Astrocyte (in vitro differentiated cells and primary cell): Measurements from ENCODE around the gene INO80E. TPM values are rescaled to one million over a fixed set of nuclear protein-coding genes. Genes with fewer than 3 reads are reported as not detected.

Experiments
- DNase-seq: peaks from one replicate; pipeline ENCODE4 v3.0.0-alpha.2; 2010; ENCODE audit warnings: low read depth
- FAIRE-seq: peaks from 2 replicates; lab custom pipeline; 2011; peaks lifted over from hg19 to GRCh38; lab: Jason Lieb, UNC
- H2AFZ ChIP-seq: 2 replicates; pipeline ENCODE4 v1.6.0; 2012; ENCODE audit warnings: low read depth, low read length, inconsistent platforms
- H3K27ac ChIP-seq: 2 replicates; pipeline ENCODE4 v1.5.1; 2011; ENCODE audit warnings: low read depth, low read length, inconsistent platforms
- H3K27me3 ChIP-seq: 2 replicates; pipeline ENCODE4 v1.6.0; 2011; ENCODE audit warnings: low read length, inconsistent platforms; ENCODE audit not compliant: insufficient read depth
- H3K36me3 ChIP-seq: 2 replicates; pipeline ENCODE4 v1.5.1; 2011; ENCODE audit warnings: low read length, inconsistent platforms; ENCODE audit not compliant: insufficient read depth
- H3K4me1 ChIP-seq: 2 replicates; pipeline ENCODE4 v1.5.1; 2011; ENCODE audit warnings: low read length, inconsistent platforms; ENCODE audit not compliant: insufficient read depth
- H3K4me2 ChIP-seq: 2 replicates; pipeline ENCODE4 v1.6.0; 2012; ENCODE audit warnings: low read length, inconsistent platforms
- H3K4me3 ChIP-seq: 2 replicates; pipeline ENCODE4 v1.5.1; 2011; ENCODE audit warnings: low read depth, mild to moderate bottlenecking, low read length, inconsistent platforms; ENCODE audit not compliant: insufficient read depth
- H3K79me2 ChIP-seq: 2 replicates; pipeline ENCODE4 v1.6.0; 2012; ENCODE audit warnings: mild to moderate bottlenecking, low read length, inconsistent platforms; ENCODE audit not compliant: insufficient read depth
- H3K9ac ChIP-seq: 2 replicates; pipeline ENCODE4 v1.6.0; 2012; ENCODE audit warnings: mild to moderate bottlenecking, low read length, inconsistent platforms
- H3K9me3 ChIP-seq: 2 replicates; pipeline ENCODE4 v1.5.1; 2012; ENCODE audit warnings: low read depth, mild to moderate bottlenecking, low read length, inconsistent platforms; ENCODE audit not compliant: insufficient read depth
- H4K20me1 ChIP-seq: 2 replicates; pipeline ENCODE4 v1.6.0; 2012; ENCODE audit warnings: low read length, inconsistent platforms; ENCODE audit not compliant: insufficient read depth
- H3K27ac Mint-ChIP-seq: one replicate; pipeline ENCODE4 v1.8.0; 2021; ENCODE audit warnings: mild to moderate bottlenecking, mixed read lengths; ENCODE audit not compliant: unreplicated experiment
- H3K27me3 Mint-ChIP-seq: one replicate; pipeline ENCODE4 v1.8.0; 2021; ENCODE audit warnings: low read depth, mixed read lengths; ENCODE audit not compliant: unreplicated experiment
- H3K36me3 Mint-ChIP-seq: one replicate; pipeline ENCODE4 v1.8.0; 2021; ENCODE audit warnings: low read depth, mixed read lengths; ENCODE audit not compliant: unreplicated experiment
- H3K4me1 Mint-ChIP-seq: one replicate; pipeline ENCODE4 v1.8.0; 2021; ENCODE audit warnings: low read depth, mixed read lengths; ENCODE audit not compliant: unreplicated experiment
- H3K4me3 Mint-ChIP-seq: one replicate; pipeline ENCODE4 v1.8.0; 2021; ENCODE audit warnings: mild to moderate bottlenecking, moderate library complexity, mixed read lengths; ENCODE audit not compliant: unreplicated experiment
- H3K9me3 Mint-ChIP-seq: one replicate; pipeline ENCODE4 v1.8.0; 2021; ENCODE audit warnings: mild to moderate bottlenecking, mixed read lengths; ENCODE audit not compliant: unreplicated experiment
- EZH2 ChIP-seq: IDR thresholded peaks from 2 replicates; pipeline ENCODE4 v1.6.1; 2012; ENCODE audit warnings: mild to moderate bottlenecking, low read length, inconsistent platforms; ENCODE audit not compliant: insufficient read depth
- total RNA-seq: library from RNA; stranded (reverse); gene quantifications from 2 replicates; pipeline ENCODE4 v1.2.1, GENCODE V29; 2021
- TF ChIP-seq, protein P1 (sequence below): IDR thresholded peaks from 2 replicates; pipeline ENCODE4 v1.5.1; 2011; ENCODE audit warnings: low read depth, mild to moderate bottlenecking, inconsistent platforms, low read length, moderate library complexity; ENCODE audit not compliant: insufficient read depth

Gene INO80E
- total RNA-seq, 1 donor from 2014 or later, result 58.5 TPM

DNA sequence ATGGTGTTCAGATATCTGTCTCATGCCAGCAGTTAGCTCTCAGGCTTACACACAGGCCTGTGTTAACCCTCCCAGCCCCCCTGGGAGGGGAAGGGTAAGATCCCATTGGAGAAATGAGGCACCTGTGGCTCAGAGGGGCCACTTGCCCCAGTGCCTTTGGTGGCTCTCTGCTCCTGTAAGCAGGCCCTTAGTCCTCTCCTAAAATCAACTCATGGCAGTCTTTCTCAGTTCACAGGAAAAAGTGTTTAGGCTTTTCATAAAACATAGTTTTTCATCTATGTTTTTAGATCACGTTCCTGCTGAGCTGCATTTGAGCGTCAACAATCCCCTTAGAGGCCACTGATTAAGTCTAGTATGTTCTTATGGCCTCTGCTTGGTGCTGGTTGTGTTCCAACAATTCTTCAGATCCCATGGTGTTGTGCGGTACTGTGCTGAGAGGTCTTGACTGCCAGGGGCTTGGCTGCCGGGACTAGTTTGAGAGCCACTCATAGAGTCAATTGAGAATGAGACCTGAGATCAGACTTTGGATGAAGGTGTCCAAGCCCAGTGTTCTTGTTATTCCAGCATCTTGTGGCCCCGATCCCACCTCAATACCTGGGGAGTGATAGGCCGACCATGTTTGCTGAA is 11.8 kb upstream of the INO80E start:
- Histone ChIP-seq H3K9ac (no peak overlapping the region), H3K9me3 (no peaks in the 10 kb centered on the region), H4K20me1 (peaks cover 61% of the 10 kb centered on the region), H3K4me1 (no peaks in the 10 kb centered on the region), H3K4me3 (no peak overlapping the region), H2AFZ (no peak overlapping the region), H3K79me2 (peaks cover 3% of the 10 kb centered on the region), H3K36me3 (peaks cover 65% of the 10 kb centered on the region), H3K27ac (no peak overlapping the region), H3K4me2 (no peak overlapping the region), H3K27me3 (no peaks in the 10 kb centered on the region)
- no peak overlapping the region for H3K27ac Mint-ChIP-seq
- H3K27me3 Mint-ChIP-seq, result no peaks in the 10 kb centered on the region
- TF ChIP-seq EZH2, result no peak
- TF ChIP-seq, protein P1, sequence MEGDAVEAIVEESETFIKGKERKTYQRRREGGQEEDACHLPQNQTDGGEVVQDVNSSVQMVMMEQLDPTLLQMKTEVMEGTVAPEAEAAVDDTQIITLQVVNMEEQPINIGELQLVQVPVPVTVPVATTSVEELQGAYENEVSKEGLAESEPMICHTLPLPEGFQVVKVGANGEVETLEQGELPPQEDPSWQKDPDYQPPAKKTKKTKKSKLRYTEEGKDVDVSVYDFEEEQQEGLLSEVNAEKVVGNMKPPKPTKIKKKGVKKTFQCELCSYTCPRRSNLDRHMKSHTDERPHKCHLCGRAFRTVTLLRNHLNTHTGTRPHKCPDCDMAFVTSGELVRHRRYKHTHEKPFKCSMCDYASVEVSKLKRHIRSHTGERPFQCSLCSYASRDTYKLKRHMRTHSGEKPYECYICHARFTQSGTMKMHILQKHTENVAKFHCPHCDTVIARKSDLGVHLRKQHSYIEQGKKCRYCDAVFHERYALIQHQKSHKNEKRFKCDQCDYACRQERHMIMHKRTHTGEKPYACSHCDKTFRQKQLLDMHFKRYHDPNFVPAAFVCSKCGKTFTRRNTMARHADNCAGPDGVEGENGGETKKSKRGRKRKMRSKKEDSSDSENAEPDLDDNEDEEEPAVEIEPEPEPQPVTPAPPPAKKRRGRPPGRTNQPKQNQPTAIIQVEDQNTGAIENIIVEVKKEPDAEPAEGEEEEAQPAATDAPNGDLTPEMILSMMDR, result no peak
- DNase-seq, result no peak
- H3K36me3 Mint-ChIP-seq, result peaks cover 20% of the 10 kb centered on the region
- no peaks in the 10 kb centered on the region for H3K9me3 Mint-ChIP-seq
- no peak for FAIRE-seq
- H3K4me1 Mint-ChIP-seq, result no peaks in the 10 kb centered on the region
- H3K4me3 Mint-ChIP-seq, result no peak overlapping the region

DNA sequence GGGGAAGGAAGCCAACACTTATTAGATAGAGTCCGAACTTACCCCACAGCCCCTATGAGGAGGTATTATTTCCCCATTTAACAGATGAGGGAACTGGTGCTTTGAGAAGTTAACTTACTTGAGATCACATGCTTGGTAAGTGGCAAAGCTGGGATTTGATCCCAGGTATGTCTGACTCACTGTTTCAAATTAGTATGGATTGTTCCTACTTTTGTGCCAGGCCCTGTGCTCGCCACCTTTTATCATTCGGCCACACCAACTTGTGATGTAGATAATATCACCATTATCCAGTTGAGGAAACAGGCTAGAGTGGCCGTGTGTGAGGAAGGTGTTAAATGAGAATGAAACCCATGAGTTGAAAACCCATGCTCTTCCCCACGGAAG is 11.3 kb upstream of the INO80E start:
- Histone ChIP-seq H4K20me1 (peaks cover 60% of the 10 kb centered on the region), H3K4me3 (no peak overlapping the region), H3K4me2 (no peak overlapping the region), H3K36me3 (peaks cover 64% of the 10 kb centered on the region), H3K27ac (no peak overlapping the region), H3K27me3 (no peaks in the 10 kb centered on the region), H3K9ac (no peak overlapping the region), H2AFZ (no peak overlapping the region), H3K9me3 (no peaks in the 10 kb centered on the region), H3K4me1 (no peaks in the 10 kb centered on the region), H3K79me2 (peaks cover 3% of the 10 kb centered on the region)
- Mint-ChIP-seq H3K9me3 (no peaks in the 10 kb centered on the region), H3K27ac (no peak overlapping the region), H3K36me3 (peaks cover 17% of the 10 kb centered on the region), H3K27me3 (no peaks in the 10 kb centered on the region), H3K4me1 (no peaks in the 10 kb centered on the region), H3K4me3 (no peak overlapping the region)
- FAIRE-seq (no peak), DNase-seq (no peak)
- no peak for TF ChIP-seq EZH2
- TF ChIP-seq, protein P1, result no peak

DNA sequence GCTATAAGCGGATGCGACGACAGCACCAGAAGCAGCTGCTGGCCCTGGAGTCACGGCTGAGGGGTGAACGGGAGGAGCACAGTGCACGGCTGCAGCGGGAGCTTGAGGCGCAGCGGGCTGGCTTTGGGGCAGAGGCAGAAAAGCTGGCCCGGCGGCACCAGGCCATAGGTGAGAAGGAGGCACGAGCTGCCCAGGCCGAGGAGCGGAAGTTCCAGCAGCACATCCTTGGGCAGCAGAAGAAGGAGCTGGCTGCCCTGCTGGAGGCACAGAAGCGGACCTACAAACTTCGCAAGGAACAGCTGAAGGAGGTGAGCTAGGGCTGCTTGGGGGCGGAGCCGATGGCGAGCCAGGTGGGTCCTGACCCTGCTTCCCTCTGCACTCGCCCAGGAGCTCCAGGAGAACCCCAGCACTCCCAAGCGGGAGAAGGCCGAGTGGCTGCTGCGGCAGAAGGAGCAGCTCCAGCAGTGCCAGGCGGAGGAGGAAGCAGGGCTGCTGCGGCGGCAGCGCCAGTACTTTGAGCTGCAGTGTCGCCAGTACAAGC is 10.7 kb upstream of the INO80E start:
- H3K4me3 ChIP-seq, result no peak overlapping the region
- no peaks in the 10 kb centered on the region for H3K27me3 Mint-ChIP-seq
- no peak overlapping the region for H3K4me3 Mint-ChIP-seq
- peaks cover 63% of the 10 kb centered on the region for H3K36me3 ChIP-seq
- DNase-seq (no peak), FAIRE-seq (no peak)
- peaks cover 15% of the 10 kb centered on the region for H3K36me3 Mint-ChIP-seq
- no peak overlapping the region for H3K9ac ChIP-seq
- no peaks in the 10 kb centered on the region for H3K9me3 Mint-ChIP-seq
- no peak overlapping the region for H3K27ac Mint-ChIP-seq
- H3K4me2 ChIP-seq, result no peak overlapping the region
- no peaks in the 10 kb centered on the region for H3K4me1 Mint-ChIP-seq
- H4K20me1 ChIP-seq, result peaks cover 54% of the 10 kb centered on the region
- peaks cover 2% of the 10 kb centered on the region for H3K79me2 ChIP-seq
- TF ChIP-seq, protein P1, result no peak
- no peak for TF ChIP-seq EZH2
- no peaks in the 10 kb centered on the region for H3K9me3 ChIP-seq
- H2AFZ ChIP-seq, result no peak overlapping the region
- H3K4me1 ChIP-seq, result no peaks in the 10 kb centered on the region
- no peaks in the 10 kb centered on the region for H3K27me3 ChIP-seq
- no peak overlapping the region for H3K27ac ChIP-seq
